ENCODE data around the gene ANO2. TPM values are rescaled to one million over a fixed set of nuclear protein-coding genes. Genes with fewer than 3 reads are reported as not detected.

Gene ANO2
- total and polyA plus RNA-seq, 2 experiments from 2014 or later: 2.3 to 4.6 TPM

DNA sequence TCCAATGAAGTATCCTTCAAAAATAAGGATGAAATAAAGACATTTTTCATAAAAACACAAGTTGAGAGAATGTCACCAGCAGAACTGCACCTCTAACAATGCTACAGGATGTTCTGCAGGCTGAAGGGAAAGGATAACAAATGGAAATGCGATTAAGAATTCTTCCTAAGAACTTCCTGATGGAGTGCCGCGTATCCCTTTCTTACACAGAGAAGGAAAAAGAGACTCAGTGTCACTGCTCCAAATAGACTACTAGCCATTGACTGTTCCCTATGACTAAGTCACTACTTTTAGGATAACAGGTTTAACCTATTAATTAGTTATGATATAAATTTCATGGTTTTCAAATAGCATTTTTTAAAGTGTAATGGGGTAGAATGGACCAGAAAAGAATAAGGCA lies 3.2 kb downstream of the ANO2 start (continued):
- TF ChIP-seq, protein P1, sequence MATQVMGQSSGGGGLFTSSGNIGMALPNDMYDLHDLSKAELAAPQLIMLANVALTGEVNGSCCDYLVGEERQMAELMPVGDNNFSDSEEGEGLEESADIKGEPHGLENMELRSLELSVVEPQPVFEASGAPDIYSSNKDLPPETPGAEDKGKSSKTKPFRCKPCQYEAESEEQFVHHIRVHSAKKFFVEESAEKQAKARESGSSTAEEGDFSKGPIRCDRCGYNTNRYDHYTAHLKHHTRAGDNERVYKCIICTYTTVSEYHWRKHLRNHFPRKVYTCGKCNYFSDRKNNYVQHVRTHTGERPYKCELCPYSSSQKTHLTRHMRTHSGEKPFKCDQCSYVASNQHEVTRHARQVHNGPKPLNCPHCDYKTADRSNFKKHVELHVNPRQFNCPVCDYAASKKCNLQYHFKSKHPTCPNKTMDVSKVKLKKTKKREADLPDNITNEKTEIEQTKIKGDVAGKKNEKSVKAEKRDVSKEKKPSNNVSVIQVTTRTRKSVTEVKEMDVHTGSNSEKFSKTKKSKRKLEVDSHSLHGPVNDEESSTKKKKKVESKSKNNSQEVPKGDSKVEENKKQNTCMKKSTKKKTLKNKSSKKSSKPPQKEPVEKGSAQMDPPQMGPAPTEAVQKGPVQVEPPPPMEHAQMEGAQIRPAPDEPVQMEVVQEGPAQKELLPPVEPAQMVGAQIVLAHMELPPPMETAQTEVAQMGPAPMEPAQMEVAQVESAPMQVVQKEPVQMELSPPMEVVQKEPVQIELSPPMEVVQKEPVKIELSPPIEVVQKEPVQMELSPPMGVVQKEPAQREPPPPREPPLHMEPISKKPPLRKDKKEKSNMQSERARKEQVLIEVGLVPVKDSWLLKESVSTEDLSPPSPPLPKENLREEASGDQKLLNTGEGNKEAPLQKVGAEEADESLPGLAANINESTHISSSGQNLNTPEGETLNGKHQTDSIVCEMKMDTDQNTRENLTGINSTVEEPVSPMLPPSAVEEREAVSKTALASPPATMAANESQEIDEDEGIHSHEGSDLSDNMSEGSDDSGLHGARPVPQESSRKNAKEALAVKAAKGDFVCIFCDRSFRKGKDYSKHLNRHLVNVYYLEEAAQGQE (IDR thresholded peaks at IDR 0.05; ENCODE audit: unreplicated experiment): no peak
- no peak for TF ChIP-seq ZNF331 (CRISPR knock-in tag; IDR thresholded peaks at IDR 0.05; ENCODE audit: low read depth)
- TF ChIP-seq, protein P2, sequence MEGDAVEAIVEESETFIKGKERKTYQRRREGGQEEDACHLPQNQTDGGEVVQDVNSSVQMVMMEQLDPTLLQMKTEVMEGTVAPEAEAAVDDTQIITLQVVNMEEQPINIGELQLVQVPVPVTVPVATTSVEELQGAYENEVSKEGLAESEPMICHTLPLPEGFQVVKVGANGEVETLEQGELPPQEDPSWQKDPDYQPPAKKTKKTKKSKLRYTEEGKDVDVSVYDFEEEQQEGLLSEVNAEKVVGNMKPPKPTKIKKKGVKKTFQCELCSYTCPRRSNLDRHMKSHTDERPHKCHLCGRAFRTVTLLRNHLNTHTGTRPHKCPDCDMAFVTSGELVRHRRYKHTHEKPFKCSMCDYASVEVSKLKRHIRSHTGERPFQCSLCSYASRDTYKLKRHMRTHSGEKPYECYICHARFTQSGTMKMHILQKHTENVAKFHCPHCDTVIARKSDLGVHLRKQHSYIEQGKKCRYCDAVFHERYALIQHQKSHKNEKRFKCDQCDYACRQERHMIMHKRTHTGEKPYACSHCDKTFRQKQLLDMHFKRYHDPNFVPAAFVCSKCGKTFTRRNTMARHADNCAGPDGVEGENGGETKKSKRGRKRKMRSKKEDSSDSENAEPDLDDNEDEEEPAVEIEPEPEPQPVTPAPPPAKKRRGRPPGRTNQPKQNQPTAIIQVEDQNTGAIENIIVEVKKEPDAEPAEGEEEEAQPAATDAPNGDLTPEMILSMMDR (conservative IDR thresholded peaks at IDR 0.05; ENCODE audit: low read depth in 2 of 2): no peak

DNA sequence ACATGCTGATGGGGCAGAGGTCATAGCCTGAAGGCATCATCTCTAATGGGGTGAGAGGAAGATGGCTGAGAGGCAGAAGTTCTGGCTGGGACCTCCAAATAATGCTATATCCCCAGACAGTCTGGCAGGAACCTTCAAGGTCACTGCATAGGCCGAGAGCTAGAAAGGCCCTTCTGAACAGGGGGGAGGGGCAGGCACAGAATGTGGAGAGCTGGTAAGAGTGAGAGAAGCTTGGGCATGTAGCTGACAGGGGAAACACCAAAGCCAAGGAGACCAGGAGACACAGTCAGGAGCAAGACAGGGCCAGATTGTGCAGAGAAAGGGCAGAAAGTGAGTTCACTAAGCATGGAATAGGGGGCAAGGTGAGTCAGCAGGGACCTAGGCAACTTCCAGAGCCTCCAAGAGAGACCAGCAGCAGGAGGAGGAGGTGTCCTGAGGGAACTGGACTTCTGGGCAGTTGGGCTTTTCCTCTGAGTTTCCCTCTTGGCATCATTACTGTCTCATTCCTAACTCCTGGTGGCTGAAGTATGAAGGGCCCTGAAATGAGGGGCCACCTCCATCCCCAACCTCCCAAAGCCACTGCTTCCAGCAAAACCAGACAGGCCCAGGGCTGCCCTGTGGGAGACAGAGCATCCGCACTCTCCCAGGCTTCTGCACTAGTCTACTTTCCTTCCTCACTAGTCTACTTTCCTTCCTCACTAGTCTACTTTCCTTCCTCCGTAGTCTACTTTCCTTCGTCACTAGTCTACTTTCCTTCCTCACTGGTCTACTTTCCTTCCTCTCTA lies 17.1 kb downstream of the ANO2 start:
- Mint-ChIP-seq H3K27me3 (ENCODE audit: insufficient read depth, low read depth, poor library complexity) (peaks cover 4% of the 10 kb centered on the region), H3K36me3 (ENCODE audit: low read depth) (peaks cover 2% of the 10 kb centered on the region; the same call in 1 of the 3 replicates), H3K4me1 (peaks cover 12% of the 10 kb centered on the region), H3K27ac (no peak overlapping the region), H3K4me3 (no peak overlapping the region), H3K9me3 (no peaks in the 10 kb centered on the region)
- no peak overlapping the region for H3K4me2 ChIP-seq
- H3K9me2 ChIP-seq (ENCODE audit: insufficient read depth): peaks cover 8% of the 10 kb centered on the region; the same call in 1 of the 2 replicates
- H3K27me3 ChIP-seq (ENCODE audit: insufficient read depth): no peaks in the 10 kb centered on the region
- H2AFZ ChIP-seq: no peak overlapping the region
- H3F3A ChIP-seq (replicated peaks; ENCODE audit: low read depth): no peaks in the 10 kb centered on the region
- H3K4me3 ChIP-seq: no peak overlapping the region
- no peaks in the 10 kb centered on the region for H3K79me2 ChIP-seq (replicated peaks; ENCODE audit: insufficient read depth)
- DNase-seq (ENCODE audit: low spot score): no peak
- no peaks in the 10 kb centered on the region for H3K36me3 ChIP-seq (ENCODE audit: insufficient read depth)
- H3K27ac ChIP-seq (ENCODE audit: low read depth): no peak overlapping the region
- H4K20me1 ChIP-seq (replicated peaks; ENCODE audit: insufficient read depth): no peaks in the 10 kb centered on the region
- no peak for ATAC-seq
- H3K4me1 ChIP-seq (ENCODE audit: insufficient read depth): no peaks in the 10 kb centered on the region
- TF ChIP-seq ZNF331 (CRISPR knock-in tag; IDR thresholded peaks at IDR 0.05; ENCODE audit: low read depth) (no peak), ZNF114 (CRISPR knock-in tag; IDR thresholded peaks at IDR 0.05) (no peak), POLR2AphosphoS5 (IDR thresholded peaks at IDR 0.05; ENCODE audit: low read depth) (no peak), NANOG (IDR thresholded peaks at IDR 0.05; ENCODE audit: borderline replicate concordance) (no peak), EZH2phosphoT487 (IDR thresholded peaks at IDR 0.05; ENCODE audit: unreplicated experiment) (no peak), JUNB (IDR thresholded peaks at IDR 0.05; ENCODE audit: unreplicated experiment) (no peak)
- TF ChIP-seq, protein P2 (conservative IDR thresholded peaks at IDR 0.05; ENCODE audit: low read depth in 2 of 2): no peak
- TF ChIP-seq, protein P3, sequence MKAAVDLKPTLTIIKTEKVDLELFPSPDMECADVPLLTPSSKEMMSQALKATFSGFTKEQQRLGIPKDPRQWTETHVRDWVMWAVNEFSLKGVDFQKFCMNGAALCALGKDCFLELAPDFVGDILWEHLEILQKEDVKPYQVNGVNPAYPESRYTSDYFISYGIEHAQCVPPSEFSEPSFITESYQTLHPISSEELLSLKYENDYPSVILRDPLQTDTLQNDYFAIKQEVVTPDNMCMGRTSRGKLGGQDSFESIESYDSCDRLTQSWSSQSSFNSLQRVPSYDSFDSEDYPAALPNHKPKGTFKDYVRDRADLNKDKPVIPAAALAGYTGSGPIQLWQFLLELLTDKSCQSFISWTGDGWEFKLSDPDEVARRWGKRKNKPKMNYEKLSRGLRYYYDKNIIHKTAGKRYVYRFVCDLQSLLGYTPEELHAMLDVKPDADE (IDR thresholded peaks at IDR 0.05): no peak

Data from GM23338 (cell line).